H9 (cell line): ENCODE measurements around the gene FAAP100. TPM values are rescaled to one million over a fixed set of nuclear protein-coding genes. Genes with fewer than 3 reads are reported as not detected.

Experiments used
- DNase-seq: peaks from one replicate; pipeline ENCODE4 v3.0.0-alpha.2; 2017
- H2AFZ ChIP-seq: one replicate; pipeline ENCODE4 v1.6.1; 2013; ENCODE audit warnings: mild to moderate bottlenecking, low read length, control low read depth, moderate library complexity
- H2AK5ac ChIP-seq: 2 replicates; pipeline ENCODE4 v1.6.1; 2013; ENCODE audit warnings: low read length, control low read depth, mixed read lengths; ENCODE audit not compliant: insufficient read length
- H2BK120ac ChIP-seq: one replicate; pipeline ENCODE4 v1.6.1; 2013; ENCODE audit warnings: low read depth, mild to moderate bottlenecking, low read length, control low read depth, inconsistent platforms; ENCODE audit not compliant: poor library complexity, severe bottlenecking
- H2BK12ac ChIP-seq: 2 replicates; pipeline ENCODE4 v1.6.1; 2013; ENCODE audit warnings: low read length, control low read depth, mixed read lengths, low read depth; ENCODE audit not compliant: insufficient read length
- H2BK15ac ChIP-seq: 2 replicates; pipeline ENCODE4 v1.6.1; 2013; ENCODE audit warnings: low read depth, low read length, control low read depth
- H2BK20ac ChIP-seq: one replicate; pipeline ENCODE4 v1.6.1; 2013; ENCODE audit warnings: low read depth, mild to moderate bottlenecking, low read length, control low read depth, inconsistent platforms; ENCODE audit not compliant: poor library complexity, severe bottlenecking
- H2BK5ac ChIP-seq: 2 replicates; pipeline ENCODE4 v1.6.1; 2013; ENCODE audit warnings: low read length, control low read depth, mixed read lengths; ENCODE audit not compliant: insufficient read length
- H3K14ac ChIP-seq: 2 replicates; pipeline ENCODE4 v1.6.1; 2013; ENCODE audit warnings: low read length, control low read depth; ENCODE audit not compliant: insufficient read depth
- H3K18ac ChIP-seq: 2 replicates; pipeline ENCODE4 v1.6.1; 2013; ENCODE audit warnings: low read depth, mild to moderate bottlenecking, mixed read lengths, low read length, control low read depth; ENCODE audit not compliant: insufficient read length
- H3K23ac ChIP-seq: 2 replicates; pipeline ENCODE4 v1.6.1; 2013; ENCODE audit warnings: low read length, control low read depth, mixed read lengths, low read depth; ENCODE audit not compliant: insufficient read length
- H3K23me2 ChIP-seq: 2 replicates; pipeline ENCODE4 v1.6.1; 2013; ENCODE audit warnings: low read depth, mild to moderate bottlenecking, mixed read lengths, low read length, control low read depth; ENCODE audit not compliant: insufficient read length, poor library complexity, severe bottlenecking
- H3K27ac ChIP-seq: 2 replicates; pipeline ENCODE4 v1.5.1; 2013; ENCODE audit warnings: low read length, control low read depth, mixed read lengths, low read depth; ENCODE audit not compliant: insufficient read length
- H3K27me3 ChIP-seq: 2 replicates; pipeline ENCODE4 v1.6.1; 2013; ENCODE audit warnings: low read length, control low read depth, inconsistent platforms; ENCODE audit not compliant: insufficient read depth
- H3K4ac ChIP-seq: 2 replicates; pipeline ENCODE4 v1.6.1; 2013; ENCODE audit warnings: low read depth, mild to moderate bottlenecking, control low read depth, inconsistent platforms, low read length, moderate library complexity
- H3K4me1 ChIP-seq: 2 replicates; pipeline ENCODE4 v1.6.1; 2013; ENCODE audit warnings: low read length, control low read depth, inconsistent platforms; ENCODE audit not compliant: insufficient read depth
- H3K4me2 ChIP-seq: 2 replicates; pipeline ENCODE4 v1.6.1; 2013; ENCODE audit warnings: low read length, control low read depth, mixed read lengths; ENCODE audit not compliant: insufficient read length, insufficient read depth
- H3K56ac ChIP-seq: 2 replicates; pipeline ENCODE4 v1.6.1; 2013; ENCODE audit warnings: low read depth, mild to moderate bottlenecking, mixed read lengths, low read length, control low read depth; ENCODE audit not compliant: insufficient read length
- H3K79me1 ChIP-seq: 2 replicates; pipeline ENCODE4 v1.6.1; 2013; ENCODE audit warnings: low read depth, mild to moderate bottlenecking, moderate library complexity, low read length, control low read depth, inconsistent platforms; ENCODE audit not compliant: insufficient read depth, poor library complexity, severe bottlenecking
- H3K79me2 ChIP-seq: 2 replicates; pipeline ENCODE4 v1.6.1; 2013; ENCODE audit warnings: low read length, control low read depth, inconsistent platforms; ENCODE audit not compliant: insufficient read depth
- H3K9ac ChIP-seq: 2 replicates; pipeline ENCODE4 v1.6.1; 2013; ENCODE audit warnings: low read length, control low read depth, mixed read lengths; ENCODE audit not compliant: insufficient read length; ENCODE audit errors: extremely low read depth
- H3K9me3 ChIP-seq: one replicate; pipeline ENCODE4 v1.6.1; 2013; ENCODE audit warnings: low read depth, low read length, inconsistent platforms; ENCODE audit not compliant: control insufficient read depth
- H3T11ph ChIP-seq: one replicate; pipeline ENCODE4 v1.6.1; 2013; ENCODE audit warnings: mild to moderate bottlenecking, low read length, control low read depth, inconsistent platforms
- H4K20me1 ChIP-seq: one replicate; pipeline ENCODE4 v1.6.1; 2013; ENCODE audit not compliant: control insufficient read depth, insufficient read length, insufficient read depth
- H4K5ac ChIP-seq: 2 replicates; pipeline ENCODE4 v1.6.1; 2013; ENCODE audit warnings: low read depth, mild to moderate bottlenecking, mixed read lengths, low read length, control low read depth; ENCODE audit not compliant: insufficient read length
- H4K8ac ChIP-seq: replicated peaks from 2 replicates; pipeline ENCODE4 v1.6.1; 2013; ENCODE audit warnings: low read length, control low read depth, mixed read lengths, low read depth; ENCODE audit not compliant: insufficient read length
- H4K91ac ChIP-seq: 2 replicates; pipeline ENCODE4 v1.6.1; 2013; ENCODE audit warnings: low read depth, mild to moderate bottlenecking, moderate library complexity, mixed read lengths, low read length, control low read depth; ENCODE audit not compliant: insufficient read length
- H3K27ac Mint-ChIP-seq, 3 experiments: 2 replicates in 2 of 3; 3 replicates in 1 of 3; pipeline ENCODE4 v1.8.0; 2020 to 2021; ENCODE audit warnings: mixed read lengths in 3 of 3, mild to moderate bottlenecking in 1 of 3, moderate library complexity in 1 of 3
- H3K27me3 Mint-ChIP-seq: 2 replicates; pipeline ENCODE4 v1.8.0; 2021; ENCODE audit warnings: low read depth, mild to moderate bottlenecking, moderate library complexity, mixed read lengths
- H3K36me3 Mint-ChIP-seq, 3 experiments: 2 replicates in 2 of 3; 3 replicates in 1 of 3; pipeline ENCODE4 v1.8.0; 2020 to 2021; ENCODE audit warnings: low read depth in 3 of 3, mixed read lengths in 3 of 3; ENCODE audit not compliant: insufficient read depth in 1 of 3
- H3K4me1 Mint-ChIP-seq, 2 experiments: 2 replicates each; pipeline ENCODE4 v1.8.0; 2020; ENCODE audit warnings: mixed read lengths in 2 of 2
- H3K4me3 Mint-ChIP-seq, 2 experiments: 2 replicates in 1 of 2; 3 replicates in 1 of 2; pipeline ENCODE4 v1.8.0; 2020 to 2021; ENCODE audit warnings: mild to moderate bottlenecking in 2 of 2, mixed read lengths in 2 of 2, moderate library complexity in 1 of 2
- H3K9me3 Mint-ChIP-seq, 2 experiments: 2 replicates in 1 of 2; 3 replicates in 1 of 2; pipeline ENCODE4 v1.8.0; 2020; ENCODE audit warnings: mild to moderate bottlenecking in 2 of 2, mixed read lengths in 2 of 2, moderate library complexity in 1 of 2
- WGBS: extraction: QIAGEN DNeasy Blood & Tissue Kit; methylation state at CpG from one replicate; pipeline ENCODE4 v1.1.7; 2013; ENCODE audit warnings: missing lambda C conversion rate, low lambda C conversion rate, mixed read lengths; ENCODE audit not compliant: insufficient read length; ENCODE audit errors: extremely low coverage; 5-methylcytosine and 5-hydroxymethylcytosine counted together
- total RNA-seq: library from RNA; stranded (reverse); gene quantifications from 2 replicates; pipeline ENCODE4 v1.2.1, GENCODE V29; 2021
- TF ChIP-seq, protein P1 (sequence below): fragments of 200-600 bp; sonication (generic); conservative IDR thresholded peaks from 3 replicates; pipeline ENCODE4 v1.8.0; 2021; ENCODE audit warnings: antibody characterized with exemption, mild to moderate bottlenecking

FAAP100 gene
- total RNA-seq, 1 experiment from 2014 or later: 54.0 TPM

DNA sequence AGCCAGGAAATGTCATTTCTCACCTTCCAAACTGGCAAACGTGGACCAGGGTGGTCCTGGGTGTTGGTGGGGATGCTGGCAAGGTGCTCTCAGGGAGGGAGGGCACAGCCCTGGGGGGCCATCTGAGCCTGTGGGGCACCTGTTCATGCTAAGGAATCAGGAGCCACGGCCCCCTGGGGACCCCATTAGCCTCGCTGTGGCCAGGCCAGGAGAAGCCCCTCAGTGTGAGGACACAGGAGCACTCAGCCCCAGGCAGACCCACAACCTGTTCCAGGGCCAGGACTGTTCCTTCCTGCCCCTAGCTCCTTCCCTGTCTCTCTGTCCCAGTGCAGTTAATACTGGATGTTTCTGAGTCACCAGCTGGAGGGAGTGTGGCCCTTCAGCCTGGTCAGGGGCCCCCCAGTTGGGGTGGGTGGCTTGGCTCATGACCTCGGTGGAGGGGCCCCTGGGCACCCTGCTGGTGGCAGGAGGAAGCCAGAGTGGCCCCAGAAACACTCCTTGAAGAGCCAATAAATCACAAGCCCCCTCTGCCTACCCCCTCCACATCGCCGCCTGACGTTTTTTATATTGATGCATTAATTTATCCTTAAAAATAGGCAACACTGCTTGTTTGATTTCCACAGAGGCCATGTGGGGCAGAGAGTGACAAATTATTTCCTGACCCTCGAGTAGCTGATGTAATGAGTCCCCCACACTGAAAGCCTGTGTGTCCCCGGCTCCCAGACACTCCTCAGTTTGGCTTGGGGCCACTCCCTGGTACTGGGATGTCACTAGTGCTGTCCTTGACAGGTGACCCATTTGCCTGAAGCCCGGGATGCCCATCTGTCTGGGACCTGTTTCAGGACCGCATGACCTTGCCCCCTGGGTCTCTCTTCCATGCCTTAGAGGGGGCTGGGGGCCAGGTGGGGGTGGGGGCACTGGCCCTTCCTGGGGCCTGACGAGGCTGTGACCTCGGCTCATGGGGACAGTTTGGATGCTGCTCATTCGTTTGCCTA lies 61.9 kb downstream of the FAAP100 start:
- peaks cover 3% of the 10 kb centered on the region; the same call in 1 of the 2 replicates for H3K4me1 ChIP-seq
- H2AK5ac ChIP-seq: no peak overlapping the region
- no peak overlapping the region for H4K5ac ChIP-seq
- no peak overlapping the region for H2BK120ac ChIP-seq
- no peaks in the 10 kb centered on the region for H3K36me3 Mint-ChIP-seq
- peak overlapping the region; percentile 16 for H3K4me2 ChIP-seq
- no peak overlapping the region for H4K91ac ChIP-seq
- H2AFZ ChIP-seq: no peak overlapping the region
- H3K27ac Mint-ChIP-seq: peak overlapping the region in 1 of 3 experiments; percentile 76; a peak in 1 of 7 replicates
- no peak overlapping the region for H2BK12ac ChIP-seq
- H3K27ac ChIP-seq: no peak overlapping the region
- peaks cover 61% of the 10 kb centered on the region for H3K27me3 Mint-ChIP-seq
- H3K23me2 ChIP-seq: peaks cover 5% of the 10 kb centered on the region
- H2BK15ac ChIP-seq: no peak overlapping the region
- H3K4ac ChIP-seq: no peak overlapping the region
- peak overlapping the region; percentile 1; the same call in 1 of the 2 replicates for H3K14ac ChIP-seq
- H4K20me1 ChIP-seq: no peaks in the 10 kb centered on the region
- H3K18ac ChIP-seq: no peak overlapping the region
- H3K23ac ChIP-seq: no peak overlapping the region
- TF ChIP-seq, protein P1, sequence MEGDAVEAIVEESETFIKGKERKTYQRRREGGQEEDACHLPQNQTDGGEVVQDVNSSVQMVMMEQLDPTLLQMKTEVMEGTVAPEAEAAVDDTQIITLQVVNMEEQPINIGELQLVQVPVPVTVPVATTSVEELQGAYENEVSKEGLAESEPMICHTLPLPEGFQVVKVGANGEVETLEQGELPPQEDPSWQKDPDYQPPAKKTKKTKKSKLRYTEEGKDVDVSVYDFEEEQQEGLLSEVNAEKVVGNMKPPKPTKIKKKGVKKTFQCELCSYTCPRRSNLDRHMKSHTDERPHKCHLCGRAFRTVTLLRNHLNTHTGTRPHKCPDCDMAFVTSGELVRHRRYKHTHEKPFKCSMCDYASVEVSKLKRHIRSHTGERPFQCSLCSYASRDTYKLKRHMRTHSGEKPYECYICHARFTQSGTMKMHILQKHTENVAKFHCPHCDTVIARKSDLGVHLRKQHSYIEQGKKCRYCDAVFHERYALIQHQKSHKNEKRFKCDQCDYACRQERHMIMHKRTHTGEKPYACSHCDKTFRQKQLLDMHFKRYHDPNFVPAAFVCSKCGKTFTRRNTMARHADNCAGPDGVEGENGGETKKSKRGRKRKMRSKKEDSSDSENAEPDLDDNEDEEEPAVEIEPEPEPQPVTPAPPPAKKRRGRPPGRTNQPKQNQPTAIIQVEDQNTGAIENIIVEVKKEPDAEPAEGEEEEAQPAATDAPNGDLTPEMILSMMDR: no peak
- no peak overlapping the region for H3K56ac ChIP-seq
- no peak overlapping the region for H3T11ph ChIP-seq
- no peak overlapping the region for H2BK20ac ChIP-seq
- peaks cover 32 to 41% of the 10 kb centered on the region in 2 experiments for H3K4me1 Mint-ChIP-seq
- DNase-seq: no peak
- no peak overlapping the region for H4K8ac ChIP-seq
- WGBS: no CpG with 5 or more reads among the region's 14 CpGs
- H3K9me3 Mint-ChIP-seq: no peaks in the 10 kb centered on the region
- H2BK5ac ChIP-seq: no peak overlapping the region
- H3K9ac ChIP-seq: no peak overlapping the region
- H3K79me2 ChIP-seq: no peaks in the 10 kb centered on the region
- H3K4me3 Mint-ChIP-seq: peak overlapping the region; percentile 48 to 69
- no peaks in the 10 kb centered on the region for H3K79me1 ChIP-seq
- no peaks in the 10 kb centered on the region; the same call in 1 of the 2 replicates for H3K27me3 ChIP-seq
- no peaks in the 10 kb centered on the region for H3K9me3 ChIP-seq

Other genes starting within 250 kb of the FAAP100 start
- gene BAHCC1, start 156.9 kb downstream of the FAAP100 start, total RNA-seq: 1.7 and 3.1 TPM in 2 replicates
- gene ACTG1, start 39.6 kb downstream of the FAAP100 start, total RNA-seq: 4,136 and 4,160 TPM in 2 replicates
- gene FSCN2, start 24.0 kb downstream of the FAAP100 start, total RNA-seq: 1.0 and 1.6 TPM in 2 replicates
- gene NPLOC4, start 84.8 kb upstream of the FAAP100 start, total RNA-seq: 103 and 104 TPM in 2 replicates
- gene TSPAN10, start 84.8 kb upstream of the FAAP100 start, total RNA-seq: 1.2 and 1.4 TPM in 2 replicates
- gene PDE6G, start 104.2 kb upstream of the FAAP100 start, total RNA-seq: 5.7 TPM in 2 replicates
- 20.2 and 25.0 TPM in 2 replicates for gene OXLD1, start 114.3 kb upstream of the FAAP100 start, total RNA-seq
- 57.5 and 60.8 TPM in 2 replicates for gene CCDC137, start 114.4 kb upstream of the FAAP100 start, total RNA-seq
- gene ARL16, start 131.4 kb upstream of the FAAP100 start, total RNA-seq: 55.4 and 58.6 TPM in 2 replicates
- gene HGS, start 131.7 kb upstream of the FAAP100 start, total RNA-seq: 99.3 and 106 TPM in 2 replicates
- 140 and 146 TPM in 2 replicates for gene MRPL12, start 151.0 kb upstream of the FAAP100 start, total RNA-seq
- gene SLC25A10, start 159.9 kb upstream of the FAAP100 start, total RNA-seq: 28.1 and 30.9 TPM in 2 replicates